ENCODE measurements around the gene MAGEB4. TPM values are rescaled to one million over a fixed set of nuclear protein-coding genes. Genes with fewer than 3 reads are reported as not detected.

Gene MAGEB4, protein sequence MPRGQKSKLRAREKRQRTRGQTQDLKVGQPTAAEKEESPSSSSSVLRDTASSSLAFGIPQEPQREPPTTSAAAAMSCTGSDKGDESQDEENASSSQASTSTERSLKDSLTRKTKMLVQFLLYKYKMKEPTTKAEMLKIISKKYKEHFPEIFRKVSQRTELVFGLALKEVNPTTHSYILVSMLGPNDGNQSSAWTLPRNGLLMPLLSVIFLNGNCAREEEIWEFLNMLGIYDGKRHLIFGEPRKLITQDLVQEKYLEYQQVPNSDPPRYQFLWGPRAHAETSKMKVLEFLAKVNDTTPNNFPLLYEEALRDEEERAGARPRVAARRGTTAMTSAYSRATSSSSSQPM
- total RNA-seq = not detected in 2 replicates

DNA sequence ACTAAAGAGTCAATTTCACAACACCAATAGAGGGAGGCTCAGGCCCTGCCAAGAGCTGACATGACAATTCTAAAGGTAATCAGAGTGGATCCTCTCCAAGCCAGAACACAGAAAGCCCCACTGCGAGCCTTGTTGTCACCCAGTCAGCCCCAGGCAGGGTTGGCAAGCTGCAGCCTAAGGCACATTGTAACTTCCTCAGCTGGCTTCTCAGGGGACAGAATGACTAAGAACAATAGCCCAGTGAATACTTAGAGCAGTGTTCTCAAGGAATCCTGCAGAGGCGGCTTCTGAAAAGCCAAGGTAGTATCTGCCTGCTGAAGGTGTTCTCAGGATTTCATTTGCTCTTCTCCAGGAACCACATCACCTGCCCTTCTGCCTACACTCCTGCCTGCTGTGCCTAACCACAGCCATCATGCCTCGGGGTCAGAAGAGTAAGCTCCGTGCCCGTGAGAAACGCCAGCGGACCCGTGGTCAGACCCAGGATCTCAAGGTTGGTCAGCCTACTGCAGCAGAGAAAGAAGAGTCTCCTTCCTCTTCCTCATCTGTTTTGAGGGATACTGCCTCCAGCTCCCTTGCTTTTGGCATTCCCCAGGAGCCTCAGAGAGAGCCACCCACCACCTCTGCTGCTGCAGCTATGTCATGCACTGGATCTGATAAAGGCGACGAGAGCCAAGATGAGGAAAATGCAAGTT is at the start of gene MAGEB4:
Gene MAGEB4, plus strand, starts transcription at position 277 of the 692 bp plus-strand sequence. Its CDS starts 136 bp downstream, at position 413.

DNA sequence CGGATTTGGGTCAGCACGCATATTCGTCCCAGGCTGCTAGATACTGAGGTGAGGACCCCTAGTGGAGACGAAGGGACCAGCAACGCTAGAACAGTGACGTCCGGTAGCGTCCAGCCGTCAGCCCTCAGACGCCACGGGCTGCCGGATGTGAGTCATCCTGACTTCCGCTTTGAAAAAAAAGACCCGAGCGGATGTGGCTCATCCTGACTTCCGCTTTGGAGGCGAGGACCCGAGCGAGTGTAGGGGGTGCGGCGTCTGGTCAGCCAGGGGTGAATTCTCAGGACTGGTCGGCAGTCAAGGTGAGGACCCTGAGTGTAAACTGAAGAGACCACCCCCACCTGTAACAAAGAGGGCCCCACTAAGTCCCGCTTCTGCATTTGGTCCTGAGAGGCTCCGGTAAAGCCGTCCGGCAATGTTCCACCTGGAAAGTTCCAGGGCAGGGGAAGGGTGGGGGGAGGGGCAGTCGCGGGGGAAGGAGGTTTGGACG is 26.4 kb upstream of the MAGEB4 start, which contains the start of gene MAGEB2:
Gene MAGEB2, plus strand, starts transcription at position 207 of the 487 bp plus-strand sequence. CDS start 3,018 bp downstream, outside the sequence.

DNA sequence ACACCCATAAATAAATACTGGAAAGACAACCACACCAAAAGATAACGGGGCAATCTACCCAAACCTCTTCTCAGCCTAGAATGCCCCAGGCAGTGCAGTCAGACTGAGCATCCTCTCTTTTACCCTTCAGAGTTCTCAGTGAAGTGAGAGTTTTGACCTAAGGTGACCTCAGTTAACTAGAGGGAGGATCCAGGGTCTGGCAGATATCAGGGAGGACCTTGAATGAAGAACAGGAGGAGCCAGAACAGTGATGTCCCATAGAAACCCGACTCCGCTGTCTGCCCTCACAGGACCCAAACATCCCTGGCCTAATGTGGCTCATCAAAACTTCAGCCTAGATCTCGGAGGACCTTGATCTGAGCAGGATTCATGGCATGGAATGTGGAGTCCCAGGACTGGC is 11.4 kb upstream of the MAGEB4 start, which contains the start of gene MAGEB3:
Gene MAGEB3, plus strand, starts transcription at position 263 of the 400 bp plus-strand sequence. CDS start 5,268 bp downstream, outside the sequence.

DNA sequence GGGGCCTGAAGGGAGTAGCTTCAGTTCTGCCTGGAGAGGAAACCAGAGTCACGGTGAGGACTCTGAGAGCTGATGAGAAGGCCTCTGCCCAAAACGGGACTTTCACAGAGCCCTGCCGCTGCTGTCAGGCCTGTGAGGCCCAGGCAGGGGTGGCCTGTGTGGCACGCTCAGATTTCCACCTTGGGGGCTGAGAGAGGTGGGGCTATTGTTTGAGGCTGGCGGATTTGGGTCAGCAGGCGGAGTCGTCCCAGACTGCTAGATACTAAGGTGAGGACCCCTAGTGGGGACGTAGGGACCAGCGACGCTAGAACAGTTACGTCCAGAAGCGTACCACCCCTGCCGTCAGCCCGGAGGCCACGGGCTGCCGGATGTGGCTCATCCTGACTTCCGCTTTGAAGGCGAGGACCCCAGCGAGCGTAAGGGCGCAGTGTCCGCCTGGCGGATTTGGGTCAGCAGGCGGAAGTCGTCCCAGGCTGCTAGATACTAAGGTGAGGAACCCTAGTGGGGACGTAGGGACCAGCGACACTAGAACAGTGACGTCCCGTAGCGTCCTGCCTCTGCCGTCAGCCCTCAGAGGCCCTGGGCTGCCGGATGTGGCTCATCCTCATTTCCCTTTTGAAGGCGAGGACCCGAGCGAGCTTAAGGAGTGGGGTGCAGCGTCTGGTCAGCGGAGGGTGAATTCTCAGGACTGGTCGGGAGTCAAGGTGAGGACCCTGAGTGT is 5.1 kb downstream of the MAGEB4 start, which contains the start of gene MAGEB1:
Gene MAGEB1, plus strand, starts transcription at position 378 of the 721 bp plus-strand sequence. CDS start 3,348 bp downstream, outside the sequence.

Other genes with a start within 250 kb of the MAGEB4 start
- not detected in 2 replicates for gene MAGEB2, start 26.4 kb upstream of the MAGEB4 start, total RNA-seq
- not detected in 2 replicates for gene MAGEB3, start 11.3 kb upstream of the MAGEB4 start, total RNA-seq
- not detected in 2 replicates for gene MAGEB1, start 5.1 kb downstream of the MAGEB4 start, total RNA-seq
- gene NR0B1, start 67.4 kb downstream of the MAGEB4 start, total RNA-seq = 0.32 and 1.0 TPM in 2 replicates